Nephron (organoid): ENCODE results near the gene ZNF136.

Experiments
- H3K27ac Mint-ChIP-seq, 3 experiments: 2 replicates each; pipeline ENCODE4 v1.8.0; 2020; ENCODE audit warnings: mixed read lengths in 3 of 3, mild to moderate bottlenecking in 2 of 3, moderate library complexity in 1 of 3
- H3K27me3 Mint-ChIP-seq: 2 replicates; pipeline ENCODE4 v1.8.0; 2021; ENCODE audit warnings: low read depth, mild to moderate bottlenecking, moderate library complexity, mixed read lengths
- H3K36me3 Mint-ChIP-seq: 2 replicates; pipeline ENCODE4 v1.8.0; 2020; ENCODE audit warnings: low read depth, mixed read lengths
- H3K4me1 Mint-ChIP-seq: 2 replicates; pipeline ENCODE4 v1.8.0; 2020; ENCODE audit warnings: mixed read lengths
- H3K4me3 Mint-ChIP-seq, 3 experiments: 2 replicates each; pipeline ENCODE4 v1.8.0; 2020; ENCODE audit warnings: mild to moderate bottlenecking in 3 of 3, mixed read lengths in 3 of 3, moderate library complexity in 2 of 3
- H3K9me3 Mint-ChIP-seq: 2 replicates; pipeline ENCODE4 v1.8.0; 2020; ENCODE audit warnings: mixed read lengths
- CTCF ChIP-seq, 3 experiments: fragments of 200-600 bp; sonication (generic); IDR thresholded peaks; one replicate each; pipeline ENCODE4 v1.5.0; 2021; ENCODE audit warnings: antibody characterized with exemption in 3 of 3; ENCODE audit not compliant: unreplicated experiment in 3 of 3

Gene ZNF136

GRCh38 chr19:12162882-12163806 lies at the start of gene ZNF136:
TSS of gene ZNF136 (plus strand) at chr19:12163096. CDS start at chr19:12163204, 108 bp downstream.
- Mint-ChIP-seq H3K27me3 (no peaks in the 10 kb centered on the region), H3K9me3 (peaks cover 4% of the 10 kb centered on the region), H3K4me1 (peaks cover 15% of the 10 kb centered on the region), H3K4me3 (peak within 1 kb of the TSS; percentile 94 to 98 (median 95)), H3K36me3 (peaks cover 33% of the 10 kb centered on the region), H3K27ac (peak within 1 kb of the TSS; percentile 86 to 99 (median 98))
- no peak for TF ChIP-seq CTCF (IDR thresholded peaks at IDR 0.05; ENCODE audit: unreplicated experiment in 3 of 3)

- Mint-ChIP-seq H3K4me1 (no peaks in the 10 kb centered on the region), H3K27me3 (no peaks in the 10 kb centered on the region)
Measured at GRCh38 chr19:12113121-12113520, 49.8 kb upstream of the ZNF136 start.

GRCh38 chr19:12117201-12117970 lies 45.5 kb upstream of the ZNF136 start:
- Mint-ChIP-seq H3K4me3 (no peak overlapping the region), H3K9me3 (peaks cover 40% of the 10 kb centered on the region)
- TF ChIP-seq CTCF (IDR thresholded peaks at IDR 0.05; ENCODE audit: unreplicated experiment in 3 of 3): no peak

More at GRCh38 chr19:12113121-12113520, 49.8 kb upstream of the ZNF136 start:
- no peak for TF ChIP-seq CTCF (IDR thresholded peaks at IDR 0.05; ENCODE audit: unreplicated experiment in 3 of 3)
- no peak overlapping the region for H3K27ac Mint-ChIP-seq
- no peak overlapping the region for H3K4me3 Mint-ChIP-seq
- peaks cover 62% of the 10 kb centered on the region for H3K9me3 Mint-ChIP-seq
- H3K36me3 Mint-ChIP-seq: peaks cover 79% of the 10 kb centered on the region

GRCh38 chr19:12126707-12127106 lies 36.2 kb upstream of the ZNF136 start:
- H3K4me1 Mint-ChIP-seq: no peaks in the 10 kb centered on the region
- H3K27me3 Mint-ChIP-seq: no peaks in the 10 kb centered on the region
- peaks cover 61% of the 10 kb centered on the region for H3K36me3 Mint-ChIP-seq
- H3K9me3 Mint-ChIP-seq: peaks cover 49% of the 10 kb centered on the region
- H3K4me3 Mint-ChIP-seq: no peak overlapping the region
- no peak overlapping the region for H3K27ac Mint-ChIP-seq
- no peak for TF ChIP-seq CTCF (IDR thresholded peaks at IDR 0.05; ENCODE audit: unreplicated experiment in 3 of 3)

More at GRCh38 chr19:12117201-12117970, 45.5 kb upstream of the ZNF136 start:
- no peak overlapping the region for H3K27ac Mint-ChIP-seq
- H3K27me3 Mint-ChIP-seq: no peaks in the 10 kb centered on the region
- H3K4me1 Mint-ChIP-seq: no peaks in the 10 kb centered on the region
- H3K36me3 Mint-ChIP-seq: peaks cover 54% of the 10 kb centered on the region

GRCh38 chr19:12133069-12133468 lies 29.8 kb upstream of the ZNF136 start:
- peaks cover 92% of the 10 kb centered on the region for H3K36me3 Mint-ChIP-seq
- peaks cover 75% of the 10 kb centered on the region for H3K9me3 Mint-ChIP-seq
- H3K27me3 Mint-ChIP-seq: no peaks in the 10 kb centered on the region
- no peak for TF ChIP-seq CTCF (IDR thresholded peaks at IDR 0.05; ENCODE audit: unreplicated experiment in 3 of 3)
- no peak overlapping the region for H3K4me3 Mint-ChIP-seq
- no peaks in the 10 kb centered on the region for H3K4me1 Mint-ChIP-seq
- H3K27ac Mint-ChIP-seq: no peak overlapping the region
